Stimulated activated CD8-positive, alpha-beta memory T cell treated with anti-CD3 and anti-CD28 coated beads, Interleukin-2, amount 100 ng/mL, for 1 hour (primary cell): ENCODE measurements around the gene CSNK1D.

ENCODE experiments used
- DNase-seq, 2 donors: peaks; one replicate each; pipeline ENCODE4 v3.0.0-alpha.2; 2020; ENCODE audit warnings: low read depth in 2 of 2

Gene CSNK1D

GRCh38 chr17:82240506-82241182, 32.9 kb downstream of the CSNK1D start:
- no peak for DNase-seq

GRCh38 chr17:82239926-82240505, 33.5 kb downstream of the CSNK1D start:
- DNase-seq, result no peak

GRCh38 chr17:82239401-82239925, 34.0 kb downstream of the CSNK1D start:
- DNase-seq, result no peak

- peak in 1 of 2 donors; percentile 38 for DNase-seq
Measured at GRCh38 chr17:82238472-82239201, 34.9 kb downstream of the CSNK1D start.

GRCh38 chr17:82237746-82238471, 35.6 kb downstream of the CSNK1D start:
- DNase-seq, result no peak

GRCh38 chr17:82237083-82237745, 36.3 kb downstream of the CSNK1D start:
- no peak for DNase-seq

- DNase-seq, result no peak
Measured at GRCh38 chr17:82236142-82236971, 37.1 kb downstream of the CSNK1D start.

- DNase-seq, result no peak
Measured at GRCh38 chr17:82235775-82236141, 37.7 kb downstream of the CSNK1D start.

GRCh38 chr17:82235056-82235774, 38.3 kb downstream of the CSNK1D start:
- DNase-seq, result no peak

- DNase-seq, result no peak
Measured at GRCh38 chr17:82234211-82235055, 39.1 kb downstream of the CSNK1D start.

- DNase-seq, result no peak
Measured at GRCh38 chr17:82232876-82233785, 40.4 kb downstream of the CSNK1D start.

GRCh38 chr17:82232322-82232820, 41.1 kb downstream of the CSNK1D start:
- DNase-seq, result no peak

- no peak for DNase-seq
Measured at GRCh38 chr17:82231562-82232321, 41.8 kb downstream of the CSNK1D start.

GRCh38 chr17:82231312-82231561, 42.3 kb downstream of the CSNK1D start:
- no peak for DNase-seq

- no peak for DNase-seq
Measured at GRCh38 chr17:82230609-82231311, 42.7 kb downstream of the CSNK1D start.

- no peak for DNase-seq
Measured at GRCh38 chr17:82229698-82230608, 43.5 kb downstream of the CSNK1D start.
